SK-N-SH (cell line): Measurements from ENCODE around the gene TEPSIN.

Source experiments
- CHD2 ChIP-seq: fragments of 150-350 bp; IDR thresholded peaks from 2 replicates; pipeline ENCODE4 v1.6.1; 2018; ENCODE audit warnings: low read length; ENCODE audit not compliant: partially characterized antibody
- CTCF ChIP-seq: fragments of 200-600 bp; sonication (generic); IDR thresholded peaks from 2 replicates; pipeline ENCODE4 v1.6.1; 2017; ENCODE audit warnings: antibody characterized with exemption, mild to moderate bottlenecking, moderate library complexity
- PBX3 ChIP-seq: IDR thresholded peaks from 2 replicates; pipeline ENCODE4; 2012
- RAD21 ChIP-seq: IDR thresholded peaks from 2 replicates; pipeline ENCODE4 v1.6.1; 2012; ENCODE audit warnings: mild to moderate bottlenecking, low read length
- REST ChIP-seq: IDR thresholded peaks from 2 replicates; pipeline ENCODE4 v1.6.1; 2012; ENCODE audit warnings: mild to moderate bottlenecking, low read depth, low read length, moderate library complexity
- TF ChIP-seq, protein P1 (sequence below): IDR thresholded peaks from 2 replicates; pipeline ENCODE4 v1.4.0; 2012; ENCODE audit warnings: low read depth

DNA sequence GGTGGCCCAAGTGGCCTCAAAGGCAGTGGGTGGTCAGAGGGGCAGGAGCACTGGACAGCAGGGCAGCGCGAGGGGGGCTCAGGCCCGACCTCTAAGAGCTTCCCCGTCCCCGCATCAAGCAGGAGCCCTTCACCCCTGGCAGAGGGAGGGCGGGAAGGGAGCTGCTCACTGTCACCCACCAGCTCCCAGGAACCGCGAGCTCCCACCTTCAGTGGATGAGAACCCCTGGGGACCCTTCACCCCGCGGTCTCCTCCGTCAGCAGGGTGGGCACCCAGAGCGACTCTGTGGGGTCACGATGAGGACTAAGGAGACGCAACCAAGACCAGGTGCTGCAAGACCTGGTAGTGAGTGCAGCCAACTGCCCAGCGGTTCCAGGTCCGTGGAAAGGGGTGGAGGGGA lies 29.7 kb downstream of the TEPSIN start:
- TF ChIP-seq REST (no peak), RAD21 (no peak), PBX3 (no peak), CHD2 (no peak), CTCF (no peak)
- TF ChIP-seq, protein P1, sequence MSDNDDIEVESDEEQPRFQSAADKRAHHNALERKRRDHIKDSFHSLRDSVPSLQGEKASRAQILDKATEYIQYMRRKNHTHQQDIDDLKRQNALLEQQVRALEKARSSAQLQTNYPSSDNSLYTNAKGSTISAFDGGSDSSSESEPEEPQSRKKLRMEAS = no peak
